ENCODE data around the gene PLA2G4F. TPM values are rescaled to one million over a fixed set of nuclear protein-coding genes. Genes with fewer than 3 reads are reported as not detected.
A peak's percentile ranks its signal among the peaks of the same experiment; 100 is the strongest.

PLA2G4F gene
- total and polyA plus RNA-seq, 2 donors from 2014 or later: 35.9 to 51.2 TPM

GRCh38 chr15:42118650-42119445 lies 37.6 kb downstream of the PLA2G4F start:
- H3K36me3 ChIP-seq (ENCODE audit: control insufficient read depth in 2 of 3, insufficient read depth in 3 of 3, low read length in 3 of 3): no peaks in the 10 kb centered on the region
- H3K4me3 ChIP-seq (ENCODE audit: low read length in 3 of 3): no peak overlapping the region
- no peaks in the 10 kb centered on the region for H3K4me1 ChIP-seq (ENCODE audit: control insufficient read depth in 2 of 3, insufficient read depth in 2 of 3, low read depth in 1 of 3, low read length in 3 of 3)
- no peak overlapping the region for H3K27ac ChIP-seq (ENCODE audit: low read depth in 2 of 2, low read length in 2 of 2)
- H3K9me3 ChIP-seq (ENCODE audit: control insufficient read depth in 2 of 3, insufficient read depth in 1 of 3, low read length in 3 of 3): no peaks in the 10 kb centered on the region
- intact Hi-C loops (cut with DNase I): no loop called here
- peak in 2 of 5 donors; percentile 18 to 46 for DNase-seq
- H3K27me3 ChIP-seq (ENCODE audit: control insufficient read depth, insufficient read depth, low read length): no peaks in the 10 kb centered on the region
- FAIRE-seq: no peak
- TF ChIP-seq CTCF (IDR thresholded peaks at IDR 0.05; ENCODE audit: borderline replicate concordance, extremely low read depth, insufficient read depth): no peak
- no peak overlapping the region for H3K9ac ChIP-seq (ENCODE audit: low read length in 3 of 3)

GRCh38 chr15:42111924-42112323 lies 44.5 kb downstream of the PLA2G4F start:
- Histone ChIP-seq H3K4me3 (ENCODE audit: low read length in 3 of 3) (no peak overlapping the region), H3K36me3 (ENCODE audit: control insufficient read depth in 2 of 3, insufficient read depth in 3 of 3, low read length in 3 of 3) (no peaks in the 10 kb centered on the region), H3K9me3 (ENCODE audit: control insufficient read depth in 2 of 3, insufficient read depth in 1 of 3, low read length in 3 of 3) (peaks cover 0 to 3% (median 0%) of the 10 kb centered on the region in 3 donors), H3K4me1 (ENCODE audit: control insufficient read depth in 2 of 3, insufficient read depth in 2 of 3, low read depth in 1 of 3, low read length in 3 of 3) (no peaks in the 10 kb centered on the region), H3K27ac (ENCODE audit: low read depth in 2 of 2, low read length in 2 of 2) (no peak overlapping the region), H3K9ac (ENCODE audit: low read length in 3 of 3) (no peak overlapping the region), H3K27me3 (ENCODE audit: control insufficient read depth, insufficient read depth, low read length) (no peaks in the 10 kb centered on the region)
- DNase-seq (no peak), FAIRE-seq (no peak)
- intact Hi-C loops (cut with DNase I): no loop called here
- TF ChIP-seq CTCF (IDR thresholded peaks at IDR 0.05; ENCODE audit: borderline replicate concordance, extremely low read depth, insufficient read depth): no peak

- FAIRE-seq (no peak), DNase-seq (no peak)
- no peaks in the 10 kb centered on the region for H3K27me3 ChIP-seq (ENCODE audit: control insufficient read depth, insufficient read depth, low read length)
- no peak for TF ChIP-seq CTCF (IDR thresholded peaks at IDR 0.05; ENCODE audit: borderline replicate concordance, extremely low read depth, insufficient read depth)
- peaks cover 0 to 3% (median 0%) of the 10 kb centered on the region in 3 donors for H3K9me3 ChIP-seq (ENCODE audit: control insufficient read depth in 2 of 3, insufficient read depth in 1 of 3, low read length in 3 of 3)
- intact Hi-C loops (cut with DNase I): no loop called here
- no peaks in the 10 kb centered on the region for H3K4me1 ChIP-seq (ENCODE audit: control insufficient read depth in 2 of 3, insufficient read depth in 2 of 3, low read depth in 1 of 3, low read length in 3 of 3)
- H3K36me3 ChIP-seq (ENCODE audit: control insufficient read depth in 2 of 3, insufficient read depth in 3 of 3, low read length in 3 of 3): no peaks in the 10 kb centered on the region
- no peak overlapping the region for H3K27ac ChIP-seq (ENCODE audit: low read depth in 2 of 2, low read length in 2 of 2)
- no peak overlapping the region for H3K4me3 ChIP-seq (ENCODE audit: low read length in 3 of 3)
- H3K9ac ChIP-seq (ENCODE audit: low read length in 3 of 3): no peak overlapping the region
These were observed 46.1 kb downstream of the PLA2G4F start for GRCh38 chr15:42110367-42110766.
